Naive thymus-derived CD4-positive, alpha-beta T cell (primary cell): Measurements from ENCODE around the gene TMEM187. TPM values are rescaled to one million over a fixed set of nuclear protein-coding genes. Genes with fewer than 3 reads are reported as not detected.
A peak's percentile ranks its signal among the peaks of the same experiment; 100 is the strongest.

Source experiments
- ATAC-seq: fragments of 150-1000 bp; cut with Tn5 transposase; 2 replicates; pipeline ENCODE4 v1.10.0; 2021; ENCODE audit warnings: mild to moderate bottlenecking, moderate library complexity
- CTCF ChIA-PET: fragments of 350-600 bp; sonication (Branson Sonifier 250); formaldehyde crosslinking; loops from one replicate; lab custom pipeline; 2021; ENCODE audit warnings: antibody characterized with exemption; lab: Charles Lee
- POLR2A ChIA-PET: fragments of 350-600 bp; sonication (Branson Sonifier 250); formaldehyde crosslinking; loops from one replicate; lab custom pipeline; 2021; ENCODE audit warnings: antibody characterized with exemption, inconsistent platforms; lab: Charles Lee
- DNase-seq, 9 donors: peaks; one replicate each; pipeline versions ENCODE4 v3.0.0 to v3.0.0-alpha.2; 2020 to 2022; ENCODE audit warnings: mixed read lengths in 1 of 9
- H3K27ac ChIP-seq: one replicate; pipeline ENCODE4 v1.7.0; 2013; ENCODE audit warnings: mild to moderate bottlenecking, low read depth, low read length, moderate library complexity
- H3K27me3 ChIP-seq, 2 donors: one replicate each; pipeline ENCODE4 v1.7.0; 2013; ENCODE audit warnings: low read length in 2 of 2, mild to moderate bottlenecking in 2 of 2, moderate library complexity in 2 of 2; ENCODE audit not compliant: control insufficient read depth in 2 of 2, insufficient read depth in 2 of 2
- H3K36me3 ChIP-seq, 3 experiments: 1 replicate in 2 of 3; 2 replicates in 1 of 3; pipeline ENCODE4 v1.7.0; 2013; ENCODE audit warnings: low read length in 3 of 3, mild to moderate bottlenecking in 3 of 3, moderate library complexity in 1 of 3; ENCODE audit not compliant: insufficient read depth in 3 of 3, control insufficient read depth in 2 of 3
- H3K4me1 ChIP-seq, 2 donors: one replicate each; pipeline ENCODE4 v1.7.0; 2013; ENCODE audit warnings: low read length in 2 of 2, mild to moderate bottlenecking in 2 of 2, moderate library complexity in 1 of 2; ENCODE audit not compliant: control insufficient read depth in 2 of 2, insufficient read depth in 2 of 2
- H3K4me3 ChIP-seq: 2 replicates; pipeline ENCODE4 v1.7.0; 2013; ENCODE audit warnings: mild to moderate bottlenecking, low read length
- H3K9me3 ChIP-seq, 3 experiments: 1 replicate in 2 of 3; 2 replicates in 1 of 3; pipeline ENCODE4 v1.7.0; 2013; ENCODE audit warnings: low read length in 3 of 3; ENCODE audit not compliant: control insufficient read depth in 2 of 3
- H3K27ac Mint-ChIP-seq, 9 donors: one replicate each; pipeline ENCODE4 v1.8.0; 2020 to 2022; ENCODE audit warnings: mixed read lengths in 9 of 9, mild to moderate bottlenecking in 8 of 9, moderate library complexity in 5 of 9, inconsistent platforms in 2 of 9
- H3K27me3 Mint-ChIP-seq, 5 donors: one replicate each; pipeline ENCODE4 v1.8.0; 2021 to 2022; ENCODE audit warnings: mixed read lengths in 5 of 5, mild to moderate bottlenecking in 1 of 5
- H3K36me3 Mint-ChIP-seq, 5 donors: one replicate each; pipeline ENCODE4 v1.8.0; 2020 to 2022; ENCODE audit warnings: mixed read lengths in 5 of 5, mild to moderate bottlenecking in 3 of 5, inconsistent platforms in 1 of 5
- H3K4me1 Mint-ChIP-seq, 7 donors: one replicate each; pipeline ENCODE4 v1.8.0; 2020 to 2022; ENCODE audit warnings: mixed read lengths in 7 of 7, mild to moderate bottlenecking in 3 of 7, inconsistent platforms in 1 of 7
- H3K4me3 Mint-ChIP-seq, 10 donors: one replicate each; pipeline ENCODE4 v1.8.0; 2020 to 2022; ENCODE audit warnings: mild to moderate bottlenecking in 10 of 10, mixed read lengths in 10 of 10, moderate library complexity in 6 of 10, inconsistent platforms in 2 of 10
- H3K9me3 Mint-ChIP-seq, 11 donors: one replicate each; pipeline ENCODE4 v1.8.0; 2020 to 2022; ENCODE audit warnings: mixed read lengths in 11 of 11, mild to moderate bottlenecking in 4 of 11, inconsistent platforms in 1 of 11, moderate library complexity in 1 of 11
- intact Hi-C, 2 donors: fragments of 100-400 bp; cut with micrococcal nuclease; formaldehyde crosslinking; loops; one replicate each; pipeline ENCODE4 v1.15.1; 2023
- polyA plus RNA-seq, 2 donors: library from polyadenylated mRNA; unstranded; fragments of 300-500 nt; fragmentation: Illumina TruSeq; gene quantifications; one replicate each; pipeline ENCODE4 v1.2.3, GENCODE V29; 2021
- total RNA-seq, 6 experiments: library from RNA in 5 of 6; stranded (reverse) in 5 of 6; gene quantifications; 1 replicate in 5 of 6; 2 replicates in 1 of 6; pipeline ENCODE4 v1.2.3 and lab custom pipeline; 2021 to 2026

Gene TMEM187
- total and polyA plus RNA-seq, 7 experiments from 2014 or later = 1.4 to 22.7 (median 10.0) TPM

DNA sequence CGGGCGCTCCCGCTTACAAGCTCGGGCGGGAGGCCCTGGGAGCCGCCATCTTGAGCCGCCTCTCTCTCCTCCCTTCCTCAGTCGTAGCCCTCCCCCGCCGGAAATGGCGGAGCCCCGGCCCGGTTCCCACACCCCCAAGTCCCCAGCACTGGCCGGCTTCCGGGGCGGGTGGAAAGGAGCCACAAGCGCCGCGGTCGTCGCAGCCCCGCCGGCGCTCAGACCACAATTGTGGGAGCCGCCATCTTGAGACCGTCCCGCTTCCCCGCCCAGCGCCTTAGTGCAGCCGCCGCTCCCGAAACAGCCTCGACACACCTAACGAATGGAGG, 1.5 kb upstream of the TMEM187 start:
- Histone ChIP-seq H3K4me3 (peak overlapping the region; percentile 97), H3K27me3 (no peaks in the 10 kb centered on the region), H3K4me1 (peaks cover 34% of the 10 kb centered on the region in 2 donors), H3K9me3 (no peaks in the 10 kb centered on the region), H3K27ac (peak overlapping the region; percentile 99), H3K36me3 (peaks cover 0 to 13% (median 0%) of the 10 kb centered on the region in 3 experiments)
- Mint-ChIP-seq H3K27ac (peak overlapping the region; percentile 93 to 100 (median 100)), H3K36me3 (peaks cover 0 to 15% (median 0%) of the 10 kb centered on the region in 5 donors), H3K4me1 (peaks cover 21 to 58% (median 40%) of the 10 kb centered on the region in 7 donors), H3K27me3 (no peaks in the 10 kb centered on the region), H3K4me3 (peak overlapping the region; percentile 91 to 100 (median 100)), H3K9me3 (peaks cover 0 to 1% (median 0%) of the 10 kb centered on the region in 11 donors)
- ChIA-PET POLR2A (interaction anchor here (0.6 to 8.5 kb wide), 21 partner anchors 11 to 577 kb away, joined by 3 to 127 read pairs (median 5); partner anchors contain the start of genes ARHGAP4, CCNQ, FAM3A and IDH3G), CTCF (interaction anchor here (0.7 to 2.1 kb wide), 2 partner anchors 10 to 12 kb away, joined by 3 to 10 read pairs; no protein-coding TSS in a partner anchor)
- DNase-seq = peak; percentile 67 to 93 (median 88)
- intact Hi-C loops = loop anchor here (1.0 to 5.0 kb wide), 16 partner anchors 41 to 1014 kb away; partner anchors contain the start of genes ABCD1 (in 2 of the 2), BCAP31 (in 2 of the 2), MECP2 (in 2 of the 2) and DKC1 (in 1 of the 2)
- peak; percentile 59 for ATAC-seq

GRCh38 chrX:153971450-153972367, 845 bp upstream of the TMEM187 start, which contains the start of gene HCFC1:
TSS of gene HCFC1 (minus strand) at chrX:153971818. CDS start at chrX:153970840, 978 bp downstream.
- Histone ChIP-seq H3K27ac (peak within 1 kb of the TSS; percentile 99), H3K4me3 (peak within 1 kb of the TSS; percentile 97), H3K4me1 (peaks cover 28 to 29% of the 10 kb centered on the region in 2 donors), H3K9me3 (no peaks in the 10 kb centered on the region), H3K27me3 (no peaks in the 10 kb centered on the region), H3K36me3 (peaks cover 0 to 13% (median 0%) of the 10 kb centered on the region in 3 experiments)
- Mint-ChIP-seq H3K4me1 (peaks cover 21 to 52% (median 34%) of the 10 kb centered on the region in 7 donors), H3K9me3 (peaks cover 0 to 1% (median 0%) of the 10 kb centered on the region in 11 donors), H3K27ac (peak within 1 kb of the TSS; percentile 93 to 100 (median 100)), H3K27me3 (no peaks in the 10 kb centered on the region), H3K4me3 (peak within 1 kb of the TSS; percentile 91 to 100 (median 100)), H3K36me3 (peaks cover 0 to 15% (median 0%) of the 10 kb centered on the region in 5 donors)
- ATAC-seq = peak; percentile 65
- intact Hi-C loops = loop anchor here (1.0 to 5.0 kb wide), 19 partner anchors 10 to 1014 kb away; partner anchors contain the start of genes ABCD1 (in 2 of the 2), BCAP31 (in 2 of the 2), MECP2 (in 2 of the 2) and DKC1 (in 1 of the 2)
- POLR2A ChIA-PET = interaction anchor here (0.5 to 8.5 kb wide), 21 partner anchors 10 to 576 kb away, joined by 3 to 127 read pairs (median 5); partner anchors contain the start of genes ARHGAP4, CCNQ, IDH3G and IKBKG
- CTCF ChIA-PET = interaction anchor here (0.7 to 2.1 kb wide), 2 partner anchors 10 to 11 kb away, joined by 3 to 10 read pairs; no protein-coding TSS in a partner anchor
- peak; percentile 82 to 98 (median 93) for DNase-seq

GRCh38 chrX:153973127-153974002, 811 bp downstream of the TMEM187 start:
- Mint-ChIP-seq H3K4me1 (peaks cover 9 to 36% (median 21%) of the 10 kb centered on the region in 7 donors), H3K27ac (peak overlapping the region; percentile 91 to 99 (median 96)), H3K27me3 (no peaks in the 10 kb centered on the region), H3K36me3 (peaks cover 0 to 5% (median 0%) of the 10 kb centered on the region in 5 donors), H3K9me3 (peaks cover 0 to 1% (median 0%) of the 10 kb centered on the region in 11 donors), H3K4me3 (peak overlapping the region; percentile 85 to 97 (median 92))
- intact Hi-C loops = loop anchor here (2.0 to 5.0 kb wide), 6 partner anchors 39 to 1016 kb away; partner anchors contain the start of genes DKC1 (in 1 of the 2), MECP2 (in 1 of the 2) and RPL10 (in 1 of the 2)
- Histone ChIP-seq H3K9me3 (no peaks in the 10 kb centered on the region), H3K4me1 (peaks cover 16 to 19% of the 10 kb centered on the region in 2 donors), H3K27ac (peak overlapping the region; percentile 99), H3K4me3 (peak overlapping the region; percentile 50), H3K27me3 (no peaks in the 10 kb centered on the region), H3K36me3 (peaks cover 0 to 13% (median 0%) of the 10 kb centered on the region in 3 experiments)
- no peak for ATAC-seq
- POLR2A ChIA-PET = interaction anchor here (0.8 to 8.5 kb wide), 7 partner anchors 8 to 47 kb away, joined by 3 to 127 read pairs (median 5); partner anchors contain the start of gene ARHGAP4
- DNase-seq = no peak
- CTCF ChIA-PET = no interaction called here

DNA sequence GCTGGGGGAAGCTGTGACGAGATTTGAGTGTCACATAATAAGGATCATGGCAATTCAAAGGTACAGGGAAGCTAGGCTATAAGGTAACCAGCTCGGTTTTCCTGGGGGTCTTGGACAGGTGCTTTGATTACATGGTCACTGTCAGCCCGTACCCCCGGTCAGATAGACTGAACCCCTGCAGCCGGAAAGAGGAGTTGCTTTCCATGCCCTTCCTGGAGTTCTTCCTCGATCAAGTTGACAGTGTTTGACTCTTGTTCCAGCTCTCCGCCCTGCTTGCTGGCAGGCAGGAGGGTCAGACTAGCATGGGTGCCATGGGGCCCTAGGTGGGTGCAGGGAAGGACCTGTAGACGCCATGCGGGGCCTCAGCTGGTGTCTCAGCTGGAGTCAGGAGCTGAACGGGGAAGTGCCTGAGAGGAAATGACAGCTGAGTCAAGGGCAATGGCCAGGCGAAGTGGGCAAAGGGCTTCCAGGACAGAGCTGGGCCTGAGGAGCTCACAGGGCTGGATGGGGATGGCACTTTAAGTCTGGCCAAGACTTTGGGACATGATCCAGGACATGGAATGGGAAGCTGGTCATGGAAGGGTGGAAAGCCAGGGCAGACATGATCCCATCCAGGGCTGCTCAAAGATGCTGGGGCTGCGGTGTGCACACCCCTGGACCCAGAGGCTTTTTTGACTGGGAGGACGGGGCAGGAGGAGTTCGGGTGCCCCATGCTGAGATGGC, 1.6 kb downstream of the TMEM187 start:
- H3K4me3 Mint-ChIP-seq = peak overlapping the region; percentile 29 to 97 (median 86)
- peak overlapping the region; percentile 50 for H3K4me3 ChIP-seq
- POLR2A ChIA-PET = interaction anchor here (0.8 to 4.5 kb wide), 4 partner anchors 11 to 179 kb away, joined by 3 to 32 read pairs (median 3); partner anchors contain the start of genes ARHGAP4, IDH3G and SSR4

GRCh38 chrX:153974726-153975286, 2.3 kb downstream of the TMEM187 start:
- Histone ChIP-seq H3K27ac (peak overlapping the region; percentile 99), H3K4me3 (no peak overlapping the region), H3K27me3 (no peaks in the 10 kb centered on the region), H3K4me1 (peaks cover 16% of the 10 kb centered on the region in 2 donors), H3K36me3 (peaks cover 0 to 13% (median 0%) of the 10 kb centered on the region in 3 experiments), H3K9me3 (no peaks in the 10 kb centered on the region)
- H3K9me3 Mint-ChIP-seq = peaks cover 0 to 1% (median 0%) of the 10 kb centered on the region in 11 donors
- peaks cover 8 to 30% (median 21%) of the 10 kb centered on the region in 7 donors for H3K4me1 Mint-ChIP-seq
- peak overlapping the region in 9 of 10 donors; percentile 8 to 97 (median 41) for H3K4me3 Mint-ChIP-seq
- peaks cover 0 to 3% (median 0%) of the 10 kb centered on the region in 5 donors for H3K36me3 Mint-ChIP-seq
- intact Hi-C loops = loop anchor here (5.0 kb wide), 5 partner anchors 37 to 1018 kb away; partner anchors contain the start of genes DKC1 (in 1 of the 2), MECP2 (in 1 of the 2) and RPL10 (in 1 of the 2)
- CTCF ChIA-PET = no interaction called here
- ATAC-seq (no peak), DNase-seq (no peak)
- POLR2A ChIA-PET = interaction anchor here (0.9 to 4.5 kb wide), 3 partner anchors 10 to 180 kb away, joined by 3 to 32 read pairs (median 3); partner anchors contain the start of genes ARHGAP4, IDH3G and SSR4
- H3K27ac Mint-ChIP-seq = peak overlapping the region; percentile 62 to 99 (median 91)
- no peaks in the 10 kb centered on the region for H3K27me3 Mint-ChIP-seq

More for the DNA sequence above, 1.6 kb downstream of the TMEM187 start:
- DNase-seq (no peak), ATAC-seq (no peak)
- H3K36me3 ChIP-seq = peaks cover 0 to 13% (median 0%) of the 10 kb centered on the region in 3 experiments
- intact Hi-C loops = loop anchor here (5.0 kb wide), 5 partner anchors 38 to 1017 kb away; partner anchors contain the start of genes DKC1 (in 1 of the 2), MECP2 (in 1 of the 2) and RPL10 (in 1 of the 2)
- no peaks in the 10 kb centered on the region for H3K9me3 ChIP-seq
- CTCF ChIA-PET = no interaction called here
- H3K27me3 ChIP-seq = no peaks in the 10 kb centered on the region
- H3K9me3 Mint-ChIP-seq = peaks cover 0 to 1% (median 0%) of the 10 kb centered on the region in 11 donors
- H3K27ac ChIP-seq = peak overlapping the region; percentile 99
- H3K27ac Mint-ChIP-seq = peak overlapping the region; percentile 62 to 99 (median 91)
- peaks cover 16% of the 10 kb centered on the region in 2 donors for H3K4me1 ChIP-seq
- H3K4me1 Mint-ChIP-seq = peaks cover 8 to 35% (median 21%) of the 10 kb centered on the region in 7 donors
- peaks cover 0 to 5% (median 0%) of the 10 kb centered on the region in 5 donors for H3K36me3 Mint-ChIP-seq
- no peaks in the 10 kb centered on the region for H3K27me3 Mint-ChIP-seq
